ENCODE results near the gene UCKL1.
"Not testable (repeated sequence)": the region's sequence is repeated elsewhere in the genome, so short reads cannot be mapped to it uniquely, and the experiment has no call there.

The UCKL1 gene

DNA sequence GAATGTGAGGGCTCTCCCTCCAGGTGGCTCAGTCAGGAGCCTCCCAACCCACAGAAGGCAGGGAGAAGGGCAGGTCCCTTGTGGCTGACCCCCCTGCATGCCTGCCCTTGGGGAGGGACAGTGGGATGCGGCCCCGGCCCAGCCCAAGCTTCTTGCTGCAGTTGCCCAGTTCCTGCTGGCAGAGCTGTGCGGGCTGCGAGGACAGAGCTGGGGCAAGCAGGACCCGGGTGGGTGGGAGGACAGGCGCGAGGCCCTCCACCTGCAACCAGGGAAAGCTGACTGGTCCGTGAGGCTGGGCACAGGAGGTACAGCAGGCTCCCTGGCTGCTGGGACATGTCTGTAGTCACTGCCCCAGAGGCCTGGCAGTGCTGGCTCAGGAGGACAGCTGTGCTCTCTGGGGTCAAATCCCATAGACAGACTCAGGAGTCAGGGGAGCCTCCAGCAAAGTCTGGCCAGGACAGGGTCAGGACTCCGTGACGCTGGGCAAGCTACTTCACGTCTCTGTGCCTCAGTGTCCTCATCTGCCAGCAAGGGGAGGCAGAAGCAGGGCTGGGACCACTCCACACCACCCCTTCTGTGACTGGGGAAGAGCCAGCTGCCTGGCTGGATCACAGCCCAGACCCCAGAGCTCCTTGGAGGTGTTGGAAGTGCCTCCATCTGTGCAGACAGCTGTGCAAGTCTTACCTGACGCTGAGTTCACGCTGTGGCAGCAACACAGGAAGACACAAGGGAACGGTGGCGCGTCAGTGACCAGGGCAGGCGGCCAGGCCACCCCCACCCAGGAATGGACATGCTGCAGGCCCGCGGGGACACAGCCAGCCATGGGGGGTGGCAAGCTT lies 13.0 kb downstream of the UCKL1 start:
- no peak for DNase-seq

DNA sequence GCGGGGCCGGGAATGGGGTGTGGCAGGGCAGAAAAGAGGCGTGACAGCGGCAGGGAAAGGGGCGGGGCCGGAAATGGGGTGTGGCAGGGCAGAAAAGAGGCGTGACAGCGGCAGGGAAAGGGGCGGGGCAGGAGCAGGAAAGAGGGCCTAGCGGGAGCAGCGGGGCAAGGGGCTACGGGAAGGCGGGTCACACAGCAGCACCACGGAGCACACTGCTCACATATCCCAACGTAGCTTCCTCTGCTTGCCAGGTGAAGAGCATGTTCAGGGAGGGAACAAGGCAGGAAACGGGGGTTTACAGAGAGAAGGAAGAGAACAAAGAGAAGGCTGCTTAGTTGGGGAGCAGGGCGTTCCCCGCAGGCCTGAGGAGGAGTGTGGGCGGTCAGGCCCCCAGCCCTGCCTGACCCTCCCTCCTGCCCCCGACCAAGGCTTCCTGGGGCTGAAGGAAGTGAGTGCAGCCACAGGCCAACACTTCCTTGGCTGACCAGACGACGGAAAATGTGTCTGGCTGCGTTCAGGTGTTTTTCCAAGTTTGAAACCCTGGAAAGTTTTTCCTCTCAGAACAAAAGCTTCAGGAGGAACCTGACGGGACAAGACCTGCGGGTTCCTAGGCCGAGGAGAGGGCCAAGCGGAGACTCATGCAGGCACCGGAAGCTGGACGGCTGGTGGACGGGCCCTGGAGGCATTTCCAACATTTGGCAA lies 13.8 kb downstream of the UCKL1 start:
- no peak for DNase-seq

DNA sequence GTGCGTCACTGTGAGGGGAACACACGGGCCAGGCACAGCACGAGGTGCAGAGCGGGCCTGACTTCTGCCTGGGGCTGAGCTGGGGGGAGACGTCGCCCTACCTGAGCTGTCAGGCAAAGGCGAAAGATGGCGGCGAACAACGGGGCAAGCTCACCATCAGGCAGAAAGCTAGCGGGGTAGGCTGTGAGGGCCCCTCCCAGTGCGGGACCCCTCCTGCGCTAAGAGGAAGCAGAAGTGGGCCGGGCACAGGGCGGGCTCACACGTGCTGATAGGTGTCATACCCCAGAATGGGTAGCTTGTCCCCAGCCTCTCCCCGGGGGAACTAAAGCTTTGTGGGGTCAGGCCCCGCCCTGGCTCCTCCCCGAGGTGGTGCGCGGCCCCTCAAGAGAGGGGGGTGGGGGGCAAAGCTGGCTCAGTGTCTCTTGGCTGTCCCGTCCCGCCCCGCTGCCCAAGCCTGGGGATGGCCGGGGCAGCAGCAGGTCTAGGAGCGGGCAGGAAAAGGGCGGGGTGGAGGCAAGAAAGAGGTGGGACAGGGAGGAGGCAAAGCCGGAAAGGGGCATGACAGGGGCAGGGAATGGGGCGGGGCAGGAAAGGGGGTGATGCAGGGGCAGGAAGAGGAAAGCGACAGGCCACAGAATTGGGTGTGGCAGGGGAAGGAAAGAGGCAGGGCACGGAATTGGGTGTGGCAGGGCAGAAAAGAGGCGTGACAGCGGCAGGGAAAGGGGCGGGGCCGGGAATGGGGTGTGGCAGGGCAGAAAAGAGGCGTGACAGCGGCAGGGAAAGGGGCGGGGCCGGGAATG lies 14.7 kb downstream of the UCKL1 start:
- DNase-seq = no peak

DNA sequence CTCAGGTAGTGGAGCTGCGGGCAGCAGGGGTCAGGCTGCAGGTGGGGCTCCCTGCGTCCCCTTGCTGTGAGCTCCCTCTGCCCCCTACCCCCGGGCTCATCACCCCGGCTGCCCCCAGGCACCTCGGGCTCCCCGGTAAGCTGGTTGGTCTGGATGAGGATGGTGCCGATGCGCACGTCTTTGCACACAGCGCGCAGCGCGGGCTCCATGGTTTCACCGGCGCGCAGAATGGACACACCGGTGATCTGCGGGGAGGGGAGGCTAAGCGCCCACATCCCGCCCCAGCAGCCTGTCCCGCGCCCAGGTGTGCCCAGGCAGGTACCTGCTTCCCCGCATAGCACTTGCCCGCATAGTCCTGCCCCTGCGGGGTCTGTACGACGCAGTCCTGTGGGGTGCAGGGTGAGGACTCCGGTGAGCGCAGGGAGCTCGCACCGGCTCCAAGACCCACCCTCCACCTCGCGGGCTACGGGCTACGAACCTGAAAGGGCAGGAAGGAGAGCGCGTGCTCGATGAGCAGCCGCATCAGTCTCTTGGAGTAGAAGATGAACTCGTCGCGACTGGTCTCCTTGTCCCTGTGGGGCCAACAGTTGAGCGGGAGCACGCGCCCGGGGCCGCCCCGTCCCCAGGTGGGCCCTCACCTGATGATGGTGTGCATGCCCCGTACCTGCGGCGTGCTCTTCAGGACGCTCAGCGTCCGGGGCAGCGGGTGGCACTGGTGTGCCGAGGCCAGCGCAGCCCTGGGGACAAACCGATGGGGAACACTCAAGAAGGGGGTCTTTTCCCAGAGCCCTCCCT lies 15.5 kb downstream of the UCKL1 start:
- DNase-seq = no peak

DNA sequence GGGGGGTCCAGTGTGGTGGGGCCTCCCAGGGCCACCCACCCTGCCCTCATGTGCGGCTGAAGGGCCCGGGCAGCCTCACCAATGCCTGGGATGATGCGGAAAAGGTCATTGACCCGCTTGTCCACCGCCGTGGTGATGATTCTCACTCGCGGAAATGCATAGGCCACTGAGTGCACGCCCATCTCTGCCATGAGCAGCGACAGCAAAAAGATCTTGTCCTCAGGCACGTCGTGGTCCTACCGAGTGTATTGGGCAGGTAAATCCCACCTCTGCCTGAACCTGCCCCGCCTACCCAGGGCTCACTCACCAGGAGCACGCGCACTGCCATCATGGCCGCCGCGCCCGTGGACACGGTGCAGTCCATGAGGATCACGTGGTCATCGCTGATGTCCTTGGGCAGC lies 16.1 kb downstream of the UCKL1 start:
- DNase-seq = no peak

DNA sequence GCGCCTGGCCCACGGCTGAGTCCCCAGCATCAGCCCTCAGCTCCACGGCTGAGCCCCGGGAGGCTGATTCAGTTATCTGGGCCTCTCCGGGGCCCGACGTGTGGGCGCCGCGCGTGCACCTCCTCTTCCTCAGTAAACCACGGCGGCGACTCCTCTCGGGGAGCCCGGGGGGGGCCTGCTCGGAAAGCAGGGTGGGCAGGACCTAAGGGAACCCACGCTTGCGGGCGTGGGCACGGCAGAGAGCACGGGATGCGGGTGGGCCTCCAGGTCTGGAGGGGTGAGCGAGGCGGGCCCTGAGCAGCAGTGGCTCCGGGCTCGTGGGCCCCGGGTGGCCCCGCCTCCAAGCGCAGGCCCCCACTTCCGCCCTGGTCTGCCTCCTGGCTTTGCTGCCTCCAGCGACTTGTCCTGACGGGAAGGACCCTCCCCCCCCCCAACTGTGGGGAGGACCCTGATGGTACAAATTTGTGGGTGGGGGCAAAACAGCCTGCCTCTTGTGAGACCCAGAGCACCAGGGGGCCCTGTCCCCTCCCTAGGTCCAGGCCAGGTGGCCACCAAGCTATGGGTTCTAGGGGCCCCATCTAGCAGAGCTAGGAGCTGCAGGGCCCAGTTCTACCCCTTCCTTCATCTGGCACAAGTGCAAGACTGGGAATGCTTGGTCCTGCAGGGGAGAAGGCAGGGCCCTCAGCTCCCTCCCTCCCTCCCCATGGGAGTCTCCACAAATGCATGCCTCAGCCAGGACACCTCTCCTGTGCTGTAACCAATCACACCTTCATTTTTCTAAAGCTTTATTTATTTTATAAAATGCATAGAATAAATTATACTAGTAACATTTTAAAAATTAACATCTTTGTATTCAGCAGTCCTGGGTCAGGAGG lies 16.9 kb downstream of the UCKL1 start:
- DNase-seq = no peak

DNA sequence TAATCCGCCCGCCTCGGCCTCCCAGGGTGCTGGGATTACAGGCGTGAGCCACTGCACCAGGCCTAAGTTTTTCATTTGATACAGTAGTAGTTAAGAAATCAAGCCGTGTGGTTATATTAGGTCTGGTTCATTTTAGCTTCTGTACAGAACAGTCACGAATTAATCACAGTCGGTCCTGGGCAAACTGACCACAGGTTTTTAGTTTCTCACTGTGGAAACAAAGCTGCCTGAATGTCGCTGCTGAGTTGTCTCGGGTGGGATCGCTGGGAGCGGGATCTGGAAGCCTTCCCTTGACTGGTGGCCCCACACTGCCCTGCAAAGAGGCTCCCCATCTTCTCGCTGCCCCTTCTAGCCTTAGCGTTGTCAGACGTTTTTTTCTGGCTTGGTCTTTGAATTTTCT lies 18.6 kb downstream of the UCKL1 start:
- DNase-seq = no peak

DNA sequence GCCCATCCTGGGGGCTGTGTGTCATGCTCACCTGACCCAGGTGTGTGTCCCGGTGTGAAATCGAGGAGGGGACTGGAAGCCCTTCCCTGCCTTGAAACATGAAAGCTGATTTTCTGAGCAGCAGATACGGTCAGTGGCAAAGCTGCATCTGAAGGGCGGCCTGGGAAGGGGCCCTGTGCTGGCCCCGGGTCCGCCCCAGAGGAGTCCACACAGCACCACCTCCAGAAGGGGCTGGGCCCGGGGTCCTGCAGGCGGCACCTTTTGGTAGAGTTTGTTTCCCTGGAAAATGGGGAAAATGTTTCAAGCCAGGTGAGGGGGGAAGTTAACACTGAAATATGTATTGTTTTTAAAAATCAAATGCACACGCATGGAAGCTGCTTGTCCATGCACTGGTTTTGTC lies 20.8 kb downstream of the UCKL1 start:
- DNase-seq = no peak

DNA sequence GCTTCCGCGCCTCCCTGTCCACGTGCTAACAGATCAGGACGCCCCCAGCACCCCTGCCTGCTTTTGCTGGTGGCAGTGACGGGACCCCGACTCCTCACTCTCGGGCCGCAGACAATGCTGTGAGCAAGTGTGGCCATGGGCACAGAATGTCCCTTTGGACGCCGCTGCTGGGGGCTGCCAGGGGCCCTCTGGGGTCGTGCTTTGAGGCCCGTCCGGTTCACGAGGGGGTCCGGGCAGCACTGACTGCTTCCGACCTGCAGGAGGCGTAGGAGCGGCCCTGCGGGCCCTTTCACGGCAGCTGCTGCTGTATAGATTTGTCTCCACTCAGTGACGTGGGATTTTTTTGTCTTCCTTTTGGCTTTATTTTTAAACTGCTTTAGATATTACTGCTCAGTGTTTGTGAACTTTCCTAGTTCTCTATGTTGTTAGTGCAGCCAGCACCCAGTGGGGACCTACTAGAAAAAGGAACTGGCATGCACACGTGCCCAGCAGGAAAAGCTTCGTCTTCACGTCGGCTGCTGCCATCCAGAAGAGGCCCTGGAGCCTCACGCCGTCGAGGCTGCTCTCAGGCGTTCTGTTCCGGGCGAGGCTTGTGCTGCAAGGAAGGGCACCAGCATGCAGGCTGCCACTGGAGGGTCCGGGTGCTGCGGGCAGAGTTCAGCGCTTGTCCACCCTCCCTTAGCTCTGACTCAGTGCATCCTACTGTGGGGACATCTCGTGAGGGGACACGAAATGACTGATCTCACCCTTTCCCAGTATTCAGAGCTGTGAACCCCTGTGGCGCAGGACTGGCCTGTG lies 21.7 kb downstream of the UCKL1 start:
- DNase-seq = no peak

DNA sequence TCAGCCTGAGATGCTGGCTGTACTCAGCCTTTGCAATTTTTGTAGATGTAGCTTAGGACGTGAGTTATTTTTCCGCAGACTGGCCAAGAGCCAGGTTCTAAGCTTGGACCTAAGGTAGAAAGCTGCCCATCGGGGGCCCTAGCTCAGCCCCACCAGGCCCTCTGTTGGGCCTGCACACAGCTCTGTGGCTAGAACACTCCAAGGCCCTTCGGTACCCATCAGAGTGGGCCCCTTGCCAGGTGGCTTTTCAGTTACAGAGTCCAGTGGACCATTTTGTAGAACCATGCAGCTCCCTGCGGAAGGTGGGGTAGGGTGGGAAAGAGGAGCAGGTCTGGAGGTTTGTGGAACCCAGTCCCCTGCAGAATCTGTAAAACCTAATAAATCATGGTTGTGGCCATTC lies 22.6 kb downstream of the UCKL1 start:
- DNase-seq = no peak

DNA sequence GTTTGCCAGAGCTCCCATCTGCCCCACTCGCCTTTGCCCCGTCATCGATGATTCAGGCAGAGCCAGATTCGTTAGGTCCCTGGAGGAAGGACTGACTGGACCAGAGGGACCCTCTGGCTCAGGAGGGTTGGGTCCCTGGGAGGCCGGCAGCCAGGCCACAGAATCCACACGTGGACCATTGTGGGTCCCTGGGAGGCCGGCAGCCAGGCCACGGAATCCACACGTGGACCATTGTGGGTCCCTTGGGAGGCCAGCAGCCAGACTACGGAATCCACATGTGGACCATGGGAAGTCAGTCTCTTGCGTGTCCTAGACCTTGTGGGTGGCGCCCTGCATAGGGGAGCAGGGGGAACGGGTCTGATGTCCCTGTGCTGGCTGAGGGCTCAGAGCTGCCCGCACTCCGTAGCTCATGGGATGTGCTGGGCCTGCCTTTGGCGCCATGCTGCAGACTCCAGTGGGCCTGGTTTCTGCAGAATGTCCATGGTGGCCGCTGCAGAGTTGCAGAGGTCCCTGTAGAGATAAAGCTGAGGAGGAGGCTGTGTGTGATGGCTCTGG lies 23.5 kb downstream of the UCKL1 start:
- no peak for DNase-seq

DNA sequence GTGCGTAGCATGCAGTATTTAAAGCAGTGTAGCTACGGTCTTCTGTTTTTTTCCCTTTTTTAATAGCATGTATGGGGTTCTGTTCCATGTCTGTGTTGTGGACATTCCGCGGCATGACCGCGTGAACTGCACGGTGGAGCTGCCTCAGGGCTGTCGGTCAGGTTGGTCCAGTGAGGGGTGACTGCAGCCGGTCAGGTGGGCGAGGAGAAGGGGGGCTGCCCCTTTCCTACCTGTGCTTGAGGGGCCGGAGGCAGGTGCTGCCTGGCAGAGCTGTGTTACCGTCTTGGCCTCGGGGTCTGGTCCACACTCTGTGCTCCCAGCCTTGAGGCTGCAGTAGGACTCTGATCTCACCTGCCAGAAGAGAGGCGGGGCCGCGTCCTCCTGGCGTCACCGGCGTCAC lies 24.5 kb downstream of the UCKL1 start:
- DNase-seq = no peak

DNA sequence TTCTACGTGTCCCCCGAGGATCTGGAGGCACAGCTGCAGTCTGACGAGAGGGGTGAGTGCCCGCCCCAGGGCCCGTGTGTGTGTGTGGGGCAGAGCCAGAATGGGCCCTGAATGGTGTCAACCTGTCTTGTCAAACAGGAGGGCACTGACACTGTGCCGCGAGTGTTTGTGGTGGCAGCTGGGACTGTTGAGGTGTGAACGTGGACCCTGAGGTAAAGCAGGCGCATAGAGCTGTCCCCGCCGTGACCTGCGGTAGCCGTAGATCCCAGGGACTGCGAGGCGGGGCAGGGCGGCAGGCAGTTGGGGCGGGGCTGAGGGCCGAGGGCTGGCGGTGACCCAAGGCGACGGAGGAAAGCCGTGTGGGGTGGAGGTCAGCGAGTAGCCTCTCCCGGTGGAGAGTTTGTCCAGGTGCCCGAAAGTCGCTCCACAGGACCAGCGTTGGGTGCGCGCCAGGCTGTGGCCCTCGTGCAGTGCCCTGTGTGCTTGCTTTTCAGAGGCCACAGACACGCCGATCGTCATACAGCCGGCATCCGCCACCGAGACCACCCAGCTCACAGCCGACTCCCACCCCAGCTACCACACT lies 25.2 kb downstream of the UCKL1 start:
- no peak for DNase-seq

DNA sequence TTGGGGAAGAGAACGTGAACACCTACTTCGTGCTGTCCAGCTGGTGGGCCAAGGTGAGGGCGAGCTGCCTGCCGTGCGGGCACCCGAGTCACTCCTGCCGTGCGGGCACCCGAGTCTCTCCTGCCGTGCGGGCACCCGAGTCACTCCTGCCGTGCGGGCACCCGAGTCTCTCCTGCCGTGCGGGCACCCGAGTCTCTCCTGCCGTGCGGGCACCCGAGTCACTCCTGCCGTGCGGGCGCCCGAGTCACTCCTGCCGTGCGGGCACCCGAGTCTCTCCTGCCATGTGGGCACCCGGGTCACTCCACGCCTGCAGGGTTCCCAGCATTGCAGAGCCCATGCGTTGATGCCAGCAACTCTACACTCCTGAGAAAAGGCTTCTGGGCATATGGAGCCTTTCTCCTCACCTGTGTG lies 26.7 kb downstream of the UCKL1 start:
- not testable (repeated sequence) for DNase-seq

DNA sequence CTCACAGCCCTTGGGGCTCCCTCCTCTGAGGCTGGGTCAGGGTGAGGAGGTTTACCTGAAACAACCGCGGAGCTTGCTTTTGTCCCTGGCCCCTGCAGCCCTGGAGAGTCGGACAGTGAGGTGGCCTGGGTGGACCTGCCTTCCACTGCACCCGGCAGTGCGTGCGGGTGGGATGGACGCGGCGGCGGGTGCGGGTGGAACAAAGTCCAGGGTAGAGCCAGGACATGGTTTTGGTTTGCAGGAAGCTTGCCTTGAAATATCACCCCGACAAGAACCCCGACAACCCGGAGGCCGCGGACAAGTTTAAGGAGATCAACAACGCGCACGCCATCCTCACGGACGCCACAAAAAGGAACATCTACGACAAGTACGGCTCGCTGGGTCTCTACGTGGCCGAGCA lies 27.1 kb downstream of the UCKL1 start:
- no peak for DNase-seq

DNA sequence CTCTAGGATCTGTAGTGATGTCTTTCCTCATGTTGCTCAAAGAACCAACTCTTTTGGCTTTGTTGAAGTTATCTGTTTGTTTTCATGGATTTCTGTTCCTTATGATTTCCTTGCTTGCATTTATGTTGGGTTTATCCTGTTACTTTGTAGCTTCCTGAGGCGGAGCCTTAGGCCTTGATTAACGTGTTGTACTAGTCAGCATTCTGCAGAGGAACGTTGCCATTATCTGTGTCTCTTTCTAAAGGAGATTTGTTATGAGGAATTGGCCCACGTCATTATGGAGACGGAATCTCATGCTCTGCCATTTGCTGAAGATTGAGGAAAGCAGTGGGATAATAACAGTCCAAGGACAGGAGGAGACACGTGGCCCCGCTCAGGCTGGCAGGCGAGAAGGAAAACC lies 29.9 kb downstream of the UCKL1 start:
- no peak for DNase-seq

DNA sequence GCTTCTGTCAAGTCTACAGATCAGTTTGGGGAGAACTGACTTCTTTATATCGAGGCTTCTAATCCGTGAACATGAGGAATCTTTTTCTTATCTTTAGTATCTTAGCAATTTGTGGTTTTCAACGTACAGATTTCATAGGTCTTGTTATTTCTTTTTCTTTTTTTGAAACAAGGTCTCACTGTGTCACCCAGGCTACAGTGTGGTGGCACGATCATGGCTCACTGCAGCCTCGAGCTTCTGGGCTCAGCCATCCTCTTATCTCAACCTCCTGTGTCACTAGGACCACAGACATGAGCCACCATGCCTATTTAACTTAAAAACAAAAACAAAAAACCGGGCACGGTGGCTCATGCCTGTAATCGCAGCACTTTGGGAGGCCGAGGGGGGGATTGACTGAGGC lies 32.0 kb downstream of the UCKL1 start:
- DNase-seq = no peak

DNA sequence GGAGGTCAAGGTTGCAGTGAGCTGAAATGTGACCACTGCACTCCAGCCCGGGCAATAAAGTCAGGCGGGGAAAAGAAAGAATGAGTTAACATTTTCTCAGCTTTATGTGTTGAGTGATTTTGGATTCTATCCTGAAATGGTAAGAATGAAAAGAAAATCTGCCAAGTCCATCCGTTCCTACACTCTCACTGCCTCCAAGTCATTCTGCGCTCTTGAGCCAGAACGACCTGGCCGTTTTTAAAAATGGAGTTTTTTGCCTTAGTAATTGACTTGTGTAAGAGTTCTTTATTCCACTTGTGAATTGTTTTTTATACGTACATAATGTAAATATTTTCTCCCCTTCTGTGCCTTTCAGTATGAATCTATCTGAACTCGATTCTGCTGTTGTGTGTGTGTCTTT lies 32.6 kb downstream of the UCKL1 start:
- no peak for DNase-seq

DNA sequence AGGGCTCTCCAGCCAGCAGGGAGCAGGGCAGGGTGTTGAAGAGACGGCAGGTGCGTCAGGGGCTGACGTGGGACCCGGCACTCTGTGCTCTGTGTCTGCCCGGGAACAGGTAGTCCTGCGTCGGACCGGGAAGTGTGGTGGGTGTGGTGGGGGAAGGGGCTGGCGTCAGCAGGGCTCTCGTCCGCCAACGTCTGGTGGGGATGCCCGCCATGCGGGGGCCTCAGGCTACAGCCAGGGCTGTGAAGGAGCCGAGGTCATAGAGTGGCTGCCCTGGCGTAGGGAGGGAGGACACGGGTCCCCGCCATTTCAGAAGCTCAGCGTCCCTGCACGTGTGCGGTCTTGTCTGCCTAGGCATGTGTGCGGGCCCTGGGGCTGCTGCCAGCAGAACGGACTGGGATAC lies 36.0 kb downstream of the UCKL1 start:
- DNase-seq = no peak

DNA sequence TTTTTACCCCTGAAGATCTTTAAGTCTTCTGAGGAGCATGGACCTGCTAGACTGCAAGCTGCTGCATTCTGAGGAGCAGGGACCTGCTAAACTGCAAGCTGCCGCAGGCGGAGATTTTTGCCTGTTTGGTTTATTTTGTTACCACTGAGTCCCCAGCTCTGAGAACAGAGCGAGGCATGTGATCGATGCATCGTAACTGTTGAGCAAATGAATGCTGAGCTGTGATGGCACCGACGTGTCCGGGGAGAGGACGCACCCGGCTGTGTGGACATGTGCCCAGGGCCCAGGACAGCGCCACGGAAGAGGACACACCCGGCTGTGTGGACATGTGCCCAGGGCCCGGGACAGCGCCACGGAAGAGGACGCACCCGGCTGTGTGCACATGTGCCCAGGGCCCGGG lies 37.1 kb downstream of the UCKL1 start:
- peak in 1 of 2 donors; percentile 47 for DNase-seq

All from hippocampal formation (tissue), 2 donors.